Effector CD8-positive, alpha-beta T cell (primary cell): ENCODE measurements around the gene ITIH2.
A peak's percentile ranks its signal among the peaks of the same experiment; 100 is the strongest.
"Not testable (repeated sequence)": the region's sequence is repeated elsewhere in the genome, so short reads cannot be mapped to it uniquely, and the experiment has no call there.

Experiments used
- DNase-seq: peaks from one replicate; lab custom pipeline; 2025; lab: John Stamatoyannopoulos, UW

The ITIH2 gene

GRCh38 chr10:7738536-7739407, 35.7 kb downstream of the ITIH2 start:
- DNase-seq = no peak

DNA sequence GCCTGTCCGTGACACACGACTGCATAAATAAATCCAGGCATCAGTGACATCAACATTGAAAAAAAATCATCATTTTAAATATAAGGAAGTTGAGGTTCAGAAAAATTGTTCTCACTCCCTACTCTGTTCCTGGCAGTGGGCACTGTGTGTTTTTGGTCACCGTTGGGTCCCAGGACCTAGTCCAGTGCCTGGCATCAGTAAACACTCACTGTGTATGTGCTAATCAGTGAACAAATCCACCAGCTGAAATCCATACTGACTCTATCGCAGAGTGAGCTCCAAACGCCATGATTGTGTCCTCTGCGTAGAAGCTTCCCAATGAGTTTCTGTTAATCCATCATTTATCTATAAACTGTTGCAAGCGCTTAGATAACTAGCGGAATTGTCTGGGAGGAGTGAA, 41.2 kb downstream of the ITIH2 start:
- DNase-seq = no peak

DNA sequence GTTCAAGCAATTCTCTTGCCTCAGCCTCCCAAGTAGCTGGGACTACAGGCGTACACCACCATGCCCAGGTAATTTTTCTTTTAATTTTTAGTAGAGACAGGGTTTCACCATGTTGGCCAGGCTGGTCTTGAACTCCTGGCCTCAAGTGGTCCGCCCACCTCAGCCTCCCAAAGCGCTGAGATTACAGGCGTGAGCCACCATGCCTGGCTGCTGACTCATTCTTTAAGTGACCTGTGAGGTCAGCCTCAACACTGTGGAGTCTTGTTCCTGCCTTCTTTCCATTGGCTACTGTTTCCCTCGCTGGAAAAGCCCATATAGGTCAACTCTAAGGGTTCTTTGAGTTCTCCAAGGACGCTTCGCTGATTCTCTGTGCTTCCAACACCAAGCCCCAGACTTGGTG, 45.5 kb downstream of the ITIH2 start:
- DNase-seq = not testable (repeated sequence)

GRCh38 chr10:7750222-7750621, 47.1 kb downstream of the ITIH2 start:
- DNase-seq = no peak

DNA sequence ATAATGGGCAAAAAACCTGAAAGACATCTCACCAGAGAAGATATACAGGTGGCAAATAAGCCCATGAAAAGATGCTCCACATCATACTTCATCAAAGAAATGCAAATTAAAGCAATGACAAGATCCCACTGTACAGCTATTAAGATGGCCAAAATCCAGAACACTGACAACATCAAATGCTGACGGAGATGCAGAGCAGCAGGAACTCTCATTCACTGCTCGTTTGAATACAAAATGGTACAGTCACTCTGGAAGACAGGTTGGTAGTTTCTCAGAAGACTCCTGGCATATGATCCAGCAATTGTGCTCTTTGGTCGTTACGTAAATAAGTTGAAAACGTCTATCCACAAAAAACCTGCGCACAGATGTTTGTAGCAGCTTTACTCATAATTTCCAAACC, 49.1 kb downstream of the ITIH2 start:
- DNase-seq = no peak

- DNase-seq = no peak
Measured at GRCh38 chr10:7755103-7755502, 52.0 kb downstream of the ITIH2 start.

- no peak for DNase-seq
Measured at GRCh38 chr10:7756360-7756992, 53.4 kb downstream of the ITIH2 start.

- DNase-seq = no peak
Measured at GRCh38 chr10:7763929-7764328, 60.8 kb downstream of the ITIH2 start.

DNA sequence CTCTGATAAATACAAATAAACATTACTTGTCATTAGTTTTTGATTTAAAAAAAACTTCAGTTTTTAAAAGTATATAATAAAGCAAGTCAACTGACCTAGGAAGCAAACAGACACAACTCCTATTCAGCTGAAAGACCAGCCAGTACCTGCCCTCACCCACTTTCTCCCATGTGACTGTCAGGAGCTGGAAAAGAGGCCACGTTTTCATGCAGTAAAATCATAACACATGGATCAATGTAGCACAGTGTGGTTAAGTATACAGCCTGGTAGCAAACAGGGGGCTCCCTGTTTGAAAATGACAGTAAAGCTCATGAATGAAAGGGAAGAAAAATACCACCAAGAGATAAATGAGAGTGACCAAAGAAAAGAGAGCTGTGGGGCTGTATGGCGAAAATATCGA, 63.1 kb downstream of the ITIH2 start:
- no peak for DNase-seq

- DNase-seq = no peak
Measured at GRCh38 chr10:7767209-7767608, 64.1 kb downstream of the ITIH2 start.

DNA sequence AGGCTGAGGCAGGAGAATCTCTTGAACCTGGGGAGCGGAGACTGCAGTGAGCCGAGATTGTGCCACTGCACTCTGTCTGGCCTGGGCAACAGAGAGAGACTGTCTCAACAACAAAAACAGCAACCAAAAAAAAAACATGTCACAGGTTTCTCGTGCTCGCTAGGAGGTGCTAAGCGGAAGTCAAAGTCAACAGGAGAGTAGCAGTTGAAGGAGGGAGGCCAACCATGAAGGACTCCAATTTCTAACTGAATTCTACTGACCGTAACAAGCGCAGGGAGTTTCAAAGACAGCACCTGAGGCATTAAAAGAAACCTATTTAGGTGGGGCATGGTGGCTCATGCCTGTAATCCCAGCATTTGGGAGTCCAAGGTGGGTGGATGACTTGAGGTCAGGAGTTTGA, 65.3 kb downstream of the ITIH2 start:
- no peak for DNase-seq

GRCh38 chr10:7773845-7774801, 71.0 kb downstream of the ITIH2 start:
- DNase-seq = no peak

- DNase-seq = no peak
Measured at GRCh38 chr10:7776777-7777176, 73.7 kb downstream of the ITIH2 start.

- DNase-seq = not testable (repeated sequence)
Measured at GRCh38 chr10:7782194-7782593, 79.1 kb downstream of the ITIH2 start.

GRCh38 chr10:7786430-7786829, 83.3 kb downstream of the ITIH2 start:
- no peak for DNase-seq

- DNase-seq = no peak
Measured at GRCh38 chr10:7787150-7787856, 84.2 kb downstream of the ITIH2 start.

GRCh38 chr10:7787857-7788638, 84.9 kb downstream of the ITIH2 start, which contains the start of the genes ATP5F1C and KIN:
Gene ATP5F1C (plus strand): TSS chr10:7788177. CDS start chr10:7788208, 31 bp downstream.
Gene KIN (minus strand): TSS chr10:7787993. CDS start chr10:7787933, 60 bp downstream.
- DNase-seq = peak; percentile 96

GRCh38 chr10:7788639-7789286, 85.6 kb downstream of the ITIH2 start:
- no peak for DNase-seq

GRCh38 chr10:7789390-7789789, 86.3 kb downstream of the ITIH2 start:
- DNase-seq = no peak

- no peak for DNase-seq
Measured at GRCh38 chr10:7792541-7792940, 89.4 kb downstream of the ITIH2 start.
